MCF 10A (cell line): ENCODE results near the gene CEP83. TPM values are rescaled to one million over a fixed set of nuclear protein-coding genes. Genes with fewer than 3 reads are reported as not detected.

Experiments
- BruUV-seq: library from RNA; stranded (reverse); fragments of 400-500 nt; replicated peaks from 2 replicates; lab custom pipeline; 2021; lab: Mats Ljungman, UMichigan
- CTCF ChIA-PET: fragments of 300-600 bp; sonication (Branson Sonifier 250); formaldehyde crosslinking; extraction: SDS; loops from one replicate; lab custom pipeline; 2021; ENCODE audit warnings: antibody characterized with exemption, inconsistent platforms; lab: Yijun Ruan, JAX
- POLR2A ChIA-PET: fragments of 300-600, 350-650 bp; sonication (Branson Sonifier 250); formaldehyde crosslinking; extraction: SDS; loops from one replicate; lab custom pipeline; 2020; ENCODE audit warnings: antibody characterized with exemption, inconsistent platforms; lab: Yijun Ruan, JAX
- DNase-seq: peaks from one replicate; pipeline ENCODE4 v3.0.0-alpha.2; 2018; ENCODE audit not compliant: unreplicated experiment
- H3K27ac Mint-ChIP-seq: one replicate; pipeline ENCODE4 v1.8.0; 2022; ENCODE audit warnings: mild to moderate bottlenecking, low read depth, mixed read lengths; ENCODE audit not compliant: unreplicated experiment
- H3K27me3 Mint-ChIP-seq: one replicate; pipeline ENCODE4 v1.8.0; 2022; ENCODE audit warnings: mixed read lengths; ENCODE audit not compliant: insufficient read depth, unreplicated experiment
- H3K36me3 Mint-ChIP-seq: one replicate; pipeline ENCODE4 v1.8.0; 2022; ENCODE audit warnings: mild to moderate bottlenecking, moderate library complexity, mixed read lengths; ENCODE audit not compliant: insufficient read depth, unreplicated experiment
- H3K4me1 Mint-ChIP-seq: one replicate; pipeline ENCODE4 v1.8.0; 2022; ENCODE audit warnings: mixed read lengths; ENCODE audit not compliant: insufficient read depth, unreplicated experiment
- H3K4me3 Mint-ChIP-seq: one replicate; pipeline ENCODE4 v1.8.0; 2022; ENCODE audit warnings: mild to moderate bottlenecking, moderate library complexity, mixed read lengths; ENCODE audit not compliant: unreplicated experiment
- H3K9me3 Mint-ChIP-seq: one replicate; pipeline ENCODE4 v1.8.0; 2022; ENCODE audit warnings: mixed read lengths; ENCODE audit not compliant: unreplicated experiment
- CTCF ChIP-seq: fragments of 200-600 bp; IDR thresholded peaks from one replicate; pipeline ENCODE4 v1.8.0; 2022; ENCODE audit warnings: antibody characterized with exemption, mild to moderate bottlenecking; ENCODE audit not compliant: unreplicated experiment
- intact Hi-C: fragments of 100-400 bp; cut with micrococcal nuclease; formaldehyde crosslinking; loops from 2 replicates; pipeline ENCODE4 v1.14.1; 2022
- total RNA-seq: library from RNA; stranded (reverse); gene quantifications from 2 replicates; pipeline ENCODE4 v1.2.3, GENCODE V29; 2022

CEP83 gene
- total RNA-seq, 1 experiment from 2014 or later, result 28.1 TPM

- POLR2A ChIA-PET, result interaction anchor here (0.7 to 1.7 kb wide), 2 partner anchors 16 to 150 kb away, joined by 3 read pairs; no protein-coding TSS in a partner anchor
- peaks cover 7% of the 10 kb centered on the region for H3K36me3 Mint-ChIP-seq
- CTCF ChIA-PET, result no interaction called here
Observed at GRCh38 chr12:94286583-94287244, 173.0 kb downstream of the CEP83 start.

DNA sequence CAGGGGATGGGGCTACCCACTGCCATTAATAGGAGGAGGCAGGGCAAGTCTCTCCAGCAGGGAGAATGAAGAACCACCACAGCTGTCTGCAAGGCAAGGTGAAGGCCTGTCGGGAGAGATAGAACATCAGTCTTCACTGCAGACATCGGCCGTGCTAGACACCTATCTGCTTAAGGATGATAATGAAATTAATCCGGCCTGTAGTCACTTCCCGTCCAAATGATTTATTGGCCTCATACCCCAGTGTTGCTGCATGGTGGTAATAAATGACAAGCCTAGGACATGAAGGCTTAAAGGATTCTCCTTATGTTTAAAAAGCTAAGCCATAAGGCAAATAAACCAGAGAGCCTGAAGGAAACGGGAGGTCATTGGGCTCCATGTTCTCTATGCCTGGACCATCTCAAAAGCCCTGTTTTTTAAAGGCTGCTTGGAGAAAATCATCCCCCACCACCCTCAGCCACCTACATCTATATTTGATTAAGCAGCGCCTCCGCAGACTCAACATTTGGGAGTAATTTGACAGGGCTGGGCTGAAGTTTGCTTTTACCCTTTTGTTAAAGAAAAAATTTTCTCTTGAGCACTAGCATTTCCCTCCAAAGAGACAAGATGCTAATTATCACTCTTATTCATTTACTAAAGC lies 173.6 kb downstream of the CEP83 start:
- DNase-seq, result no peak
- H3K27ac Mint-ChIP-seq, result no peak overlapping the region
- H3K9me3 Mint-ChIP-seq, result no peaks in the 10 kb centered on the region
- intact Hi-C loops, result no loop called here
- no peak for TF ChIP-seq CTCF
- H3K4me1 Mint-ChIP-seq, result peaks cover 7% of the 10 kb centered on the region
- POLR2A ChIA-PET, result interaction anchor here (0.7 to 1.7 kb wide), 2 partner anchors 16 to 149 kb away, joined by 3 read pairs; no protein-coding TSS in a partner anchor
- no TSS peak for BruUV-seq
- no peaks in the 10 kb centered on the region for H3K27me3 Mint-ChIP-seq
- peaks cover 7% of the 10 kb centered on the region for H3K36me3 Mint-ChIP-seq
- CTCF ChIA-PET, result interaction anchor here (0.9 kb wide), 1 partner anchor 16 kb away, joined by 5 read pairs; no protein-coding TSS in a partner anchor
- H3K4me3 Mint-ChIP-seq, result no peak overlapping the region

More at GRCh38 chr12:94286583-94287244, 173.0 kb downstream of the CEP83 start:
- Mint-ChIP-seq H3K4me3 (no peak overlapping the region), H3K4me1 (peaks cover 7% of the 10 kb centered on the region), H3K27ac (no peak overlapping the region), H3K27me3 (no peaks in the 10 kb centered on the region), H3K9me3 (no peaks in the 10 kb centered on the region)
- no TSS peak for BruUV-seq
- DNase-seq, result no peak
- no peak for TF ChIP-seq CTCF
- intact Hi-C loops, result no loop called here

- intact Hi-C loops, result no loop called here
- ChIA-PET CTCF (interaction anchor here (0.9 kb wide), 1 partner anchor 15 kb away, joined by 5 read pairs; no protein-coding TSS in a partner anchor), POLR2A (interaction anchor here (1.7 kb wide), 1 partner anchor 14 kb away, joined by 3 read pairs; no protein-coding TSS in a partner anchor)
- H3K36me3 Mint-ChIP-seq, result peaks cover 7% of the 10 kb centered on the region
- BruUV-seq, result no TSS peak
- DNase-seq, result no peak
- no peak overlapping the region for H3K27ac Mint-ChIP-seq
- H3K4me3 Mint-ChIP-seq, result no peak overlapping the region
- H3K9me3 Mint-ChIP-seq, result no peaks in the 10 kb centered on the region
- H3K27me3 Mint-ChIP-seq, result no peaks in the 10 kb centered on the region
- peaks cover under 1% of the 10 kb centered on the region for H3K4me1 Mint-ChIP-seq
- TF ChIP-seq CTCF, result no peak
Observed at GRCh38 chr12:94284859-94285258, 174.8 kb downstream of the CEP83 start.

GRCh38 chr12:94284046-94284445 lies 175.6 kb downstream of the CEP83 start:
- Mint-ChIP-seq H3K9me3 (no peaks in the 10 kb centered on the region), H3K4me3 (no peak overlapping the region), H3K27ac (no peak overlapping the region), H3K27me3 (no peaks in the 10 kb centered on the region), H3K36me3 (peaks cover under 1% of the 10 kb centered on the region), H3K4me1 (no peaks in the 10 kb centered on the region)
- intact Hi-C loops, result no loop called here
- no peak for DNase-seq
- no TSS peak for BruUV-seq
- TF ChIP-seq CTCF, result no peak
- CTCF ChIA-PET, result no interaction called here
- POLR2A ChIA-PET, result no interaction called here
